Psoas muscle (tissue), 8 donors: ENCODE data around the gene HSD17B12. TPM values are rescaled to one million over a fixed set of nuclear protein-coding genes. Genes with fewer than 3 reads are reported as not detected.
A peak's percentile ranks its signal among the peaks of the same experiment; 100 is the strongest.

Experiments
- ATAC-seq, 4 donors: fragments of 200-7000 bp; cut with Tn5 transposase; one replicate each; pipeline ENCODE4 v1.9.1; 2020; ENCODE audit warnings: moderate library complexity in 3 of 4, mild to moderate bottlenecking in 2 of 4
- DNase-seq, 2 donors: peaks; one replicate each; pipeline ENCODE4 v3.0.0-alpha.2; 2020
- H3K27ac ChIP-seq: fragments of 200-600 bp; one replicate; pipeline ENCODE4 v1.8.0; 2022
- H3K27me3 ChIP-seq, 3 donors: fragments of 200-600 bp in 1 of 3; one replicate each; pipeline versions ENCODE4 v1.6.1 to v1.8.0; 2013 to 2022; ENCODE audit warnings: low read length in 2 of 3, mild to moderate bottlenecking in 2 of 3, moderate library complexity in 1 of 3; ENCODE audit not compliant: insufficient read depth in 3 of 3
- H3K36me3 ChIP-seq, 2 donors: fragments of 200-600 bp in 1 of 2; one replicate each; pipeline versions ENCODE4 v1.6.1 to v1.8.0; 2013 to 2022; ENCODE audit warnings: low read depth in 1 of 2, mild to moderate bottlenecking in 1 of 2, moderate library complexity in 1 of 2; ENCODE audit not compliant: insufficient read depth in 1 of 2
- H3K4me1 ChIP-seq: fragments of 200-600 bp; one replicate; pipeline ENCODE4 v1.8.0; 2022
- H3K4me3 ChIP-seq: fragments of 200-600 bp; one replicate; pipeline ENCODE4 v1.8.0; 2022; ENCODE audit warnings: mild to moderate bottlenecking
- H3K9me3 ChIP-seq: fragments of 200-600 bp; one replicate; pipeline ENCODE4 v1.8.0; 2022
- WGBS, 3 donors: extraction: QIAGEN DNeasy Blood & Tissue Kit; methylation state at CpG; one replicate each; pipeline versions ENCODE4 v1.1.6 to v1.1.7; 2013; 5-methylcytosine and 5-hydroxymethylcytosine counted together
- intact Hi-C, 2 donors: fragments of 100-400 bp; cut with DNase I; formaldehyde crosslinking; loops; one replicate each; pipeline versions ENCODE4 v1.11.0 to v1.14.2; 2022
- polyA plus RNA-seq, 3 donors: library from polyadenylated mRNA; stranded (reverse); fragments of 200-250 nt; gene quantifications; one replicate each; pipeline ENCODE4 v1.2.3, GENCODE V29; 2013
- total RNA-seq, 4 donors: library from RNA; stranded (reverse); fragmentation: NEBNext Ultra II Directional in 2 of 4; extraction: Animal tissue kit (Norgen Biotek cat#: 25700) in 2 of 4; gene quantifications; one replicate each; pipeline versions ENCODE4 v1.2.1 to v1.2.4, GENCODE V29; 2021 to 2023
- TF ChIP-seq, protein P1 (sequence below): fragments of 200-600 bp; IDR thresholded peaks from one replicate; pipeline ENCODE4 v1.8.0; 2022; ENCODE audit warnings: antibody characterized with exemption
- donor health status: healthy with polysubstance abuse.
- donor health status: DM: no; HTN: no; CAD: no; lungs with moderate emphysema.
- donor health status: Bipolar disorder and iron deficiency.
- donor health status: healthy.
- donor health status: DM: yes; HTN: yes; CAD: no.
- donor health status: DM: no; HTN: no; CAD: no.
- donor health status: DM: no; HTN: no; CAD: no.
- donor health status: DM: yes; HTN: yes; CAD: no.

Gene HSD17B12
- total and polyA plus RNA-seq, 7 donors, result 29.2 to 82.0 (median 45.0) TPM

- ATAC-seq (no peak), DNase-seq (no peak)
- Histone ChIP-seq H3K27me3 (no peaks in the 10 kb centered on the region), H3K36me3 (no peaks in the 10 kb centered on the region), H3K4me3 (no peak overlapping the region), H3K4me1 (peaks cover 19% of the 10 kb centered on the region), H3K9me3 (no peaks in the 10 kb centered on the region), H3K27ac (no peak overlapping the region)
- WGBS, 3 donors, result 94 to 98% (median 96%) methylated on average over 5 of the region's 5 CpGs
- intact Hi-C loops, result loop anchor here in 1 of 2 donors (2.0 kb wide), 1 partner anchor 25 kb away; no protein-coding TSS in a partner anchor
- TF ChIP-seq, protein P1, sequence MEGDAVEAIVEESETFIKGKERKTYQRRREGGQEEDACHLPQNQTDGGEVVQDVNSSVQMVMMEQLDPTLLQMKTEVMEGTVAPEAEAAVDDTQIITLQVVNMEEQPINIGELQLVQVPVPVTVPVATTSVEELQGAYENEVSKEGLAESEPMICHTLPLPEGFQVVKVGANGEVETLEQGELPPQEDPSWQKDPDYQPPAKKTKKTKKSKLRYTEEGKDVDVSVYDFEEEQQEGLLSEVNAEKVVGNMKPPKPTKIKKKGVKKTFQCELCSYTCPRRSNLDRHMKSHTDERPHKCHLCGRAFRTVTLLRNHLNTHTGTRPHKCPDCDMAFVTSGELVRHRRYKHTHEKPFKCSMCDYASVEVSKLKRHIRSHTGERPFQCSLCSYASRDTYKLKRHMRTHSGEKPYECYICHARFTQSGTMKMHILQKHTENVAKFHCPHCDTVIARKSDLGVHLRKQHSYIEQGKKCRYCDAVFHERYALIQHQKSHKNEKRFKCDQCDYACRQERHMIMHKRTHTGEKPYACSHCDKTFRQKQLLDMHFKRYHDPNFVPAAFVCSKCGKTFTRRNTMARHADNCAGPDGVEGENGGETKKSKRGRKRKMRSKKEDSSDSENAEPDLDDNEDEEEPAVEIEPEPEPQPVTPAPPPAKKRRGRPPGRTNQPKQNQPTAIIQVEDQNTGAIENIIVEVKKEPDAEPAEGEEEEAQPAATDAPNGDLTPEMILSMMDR, result no peak
These were observed 143.3 kb downstream of the HSD17B12 start for GRCh38 chr11:43823851-43824250.

DNA sequence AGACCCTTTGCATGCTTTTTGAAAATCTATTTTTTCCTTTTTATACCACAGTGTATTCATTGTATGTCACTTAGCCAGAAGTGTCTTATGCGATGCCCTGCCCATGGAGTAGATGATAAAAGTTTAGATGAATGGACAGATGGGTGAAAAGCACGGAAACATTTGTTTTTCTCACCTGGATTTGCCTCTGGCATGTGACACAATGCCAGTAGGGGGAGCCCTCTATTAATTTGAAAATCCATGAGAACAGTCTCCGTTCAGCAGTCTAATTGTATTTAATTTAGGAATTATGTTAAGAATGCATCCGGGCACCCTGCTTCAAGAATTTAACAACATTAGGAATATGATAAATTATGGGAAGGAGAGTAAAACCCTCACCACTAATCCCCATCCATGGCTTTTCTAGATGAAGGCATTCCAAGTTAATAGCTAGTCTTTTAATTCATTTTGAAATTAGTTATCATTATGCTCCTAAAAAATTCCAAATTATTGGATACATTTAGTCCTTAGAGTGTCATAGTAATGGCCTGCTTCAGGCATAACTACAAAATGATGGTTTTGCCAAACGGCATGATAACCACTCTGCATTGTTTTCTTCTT is 144.8 kb downstream of the HSD17B12 start:
- intact Hi-C loops, result loop anchor here in 1 of 2 donors (2.0 kb wide), 1 partner anchor 23 kb away; no protein-coding TSS in a partner anchor
- 55 to 60% (median 58%) methylated on average over 5 of the region's 5 CpGs for WGBS, 3 donors
- no peak overlapping the region for H3K27ac ChIP-seq
- peak in 2 of 4 donors; percentile 28 to 78 for ATAC-seq
- TF ChIP-seq, protein P1, result peak; percentile 72
- no peak overlapping the region for H3K4me3 ChIP-seq
- H3K9me3 ChIP-seq, result no peaks in the 10 kb centered on the region
- peaks cover 32% of the 10 kb centered on the region for H3K4me1 ChIP-seq
- H3K27me3 ChIP-seq, result no peaks in the 10 kb centered on the region
- H3K36me3 ChIP-seq, result no peaks in the 10 kb centered on the region
- DNase-seq, result no peak

DNA sequence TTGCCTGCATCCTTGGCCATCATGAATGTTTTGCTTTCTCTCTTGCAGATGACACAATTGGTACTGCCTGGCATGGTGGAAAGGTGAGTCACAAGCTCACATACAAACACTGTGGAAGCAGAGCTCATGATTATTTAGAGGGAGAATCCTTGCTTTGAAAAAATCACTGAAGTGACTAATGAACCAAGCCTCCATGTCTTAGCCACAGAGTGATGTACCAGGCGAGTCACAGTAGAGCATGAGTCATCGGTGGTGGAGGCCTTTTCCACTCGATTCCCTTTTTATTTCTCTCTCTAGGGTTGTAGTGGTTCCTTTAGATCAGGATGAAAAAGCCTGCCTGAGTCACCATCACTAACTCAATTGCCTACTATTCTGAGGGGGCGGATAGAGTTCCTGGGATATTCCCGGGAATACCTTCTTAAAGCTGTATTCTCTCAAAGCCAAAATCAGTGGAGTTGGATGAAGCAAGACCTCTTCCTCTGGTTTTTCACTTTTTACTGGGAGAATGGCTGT is 150.4 kb downstream of the HSD17B12 start:
- intact Hi-C loops, result no loop called here
- peak; percentile 99 to 100 (median 100) for ATAC-seq
- Histone ChIP-seq H3K4me1 (peaks cover 71% of the 10 kb centered on the region), H3K4me3 (peak overlapping the region; percentile 35), H3K9me3 (no peaks in the 10 kb centered on the region), H3K36me3 (no peaks in the 10 kb centered on the region), H3K27ac (peak overlapping the region; percentile 80), H3K27me3 (no peaks in the 10 kb centered on the region)
- peak; percentile 30 to 59 for DNase-seq
- TF ChIP-seq, protein P1, result no peak
- 38 to 68% (median 39%) methylated on average over 5 of the region's 5 CpGs for WGBS, 3 donors

GRCh38 chr11:43832536-43832935 is 152.0 kb downstream of the HSD17B12 start:
- Histone ChIP-seq H3K36me3 (no peaks in the 10 kb centered on the region), H3K9me3 (no peaks in the 10 kb centered on the region), H3K27ac (no peak overlapping the region), H3K27me3 (no peaks in the 10 kb centered on the region), H3K4me3 (no peak overlapping the region), H3K4me1 (peaks cover 72% of the 10 kb centered on the region)
- intact Hi-C loops, result no loop called here
- DNase-seq (no peak), ATAC-seq (no peak)
- TF ChIP-seq, protein P1, result no peak
- 96 to 99% (median 97%) methylated on average over 4 of the region's 4 CpGs for WGBS, 3 donors
